IPS-18c (cell line): ENCODE results near the gene DDC.
"Not testable (repeated sequence)": the region's sequence is repeated elsewhere in the genome, so short reads cannot be mapped to it uniquely, and the experiment has no call there.

Experiments
- H3K4me3 ChIP-seq: 2 replicates; pipeline ENCODE4 v1.7.0; 2013; ENCODE audit warnings: low read depth, mild to moderate bottlenecking, low read length, moderate library complexity; ENCODE audit not compliant: insufficient read depth
- H3K9me3 ChIP-seq: one replicate; pipeline ENCODE4 v1.6.1; 2013; ENCODE audit warnings: mild to moderate bottlenecking, low read length, moderate library complexity; ENCODE audit not compliant: control insufficient read depth, insufficient read depth

The DDC gene

GRCh38 chr7:50461695-50462094, 103.5 kb downstream of the DDC start:
- H3K4me3 ChIP-seq, result no peak overlapping the region
- no peaks in the 10 kb centered on the region for H3K9me3 ChIP-seq

GRCh38 chr7:50459183-50459582, 106.0 kb downstream of the DDC start:
- H3K4me3 ChIP-seq, H3K9me3 ChIP-seq: not testable (repeated sequence)

GRCh38 chr7:50458651-50459050, 106.6 kb downstream of the DDC start:
- not testable (repeated sequence) for H3K4me3 ChIP-seq, H3K9me3 ChIP-seq

GRCh38 chr7:50456371-50457123, 108.7 kb downstream of the DDC start:
- no peaks in the 10 kb centered on the region for H3K9me3 ChIP-seq
- H3K4me3 ChIP-seq, result no peak overlapping the region

GRCh38 chr7:50455658-50456057, 109.5 kb downstream of the DDC start:
- no peak overlapping the region for H3K4me3 ChIP-seq

GRCh38 chr7:50454968-50455367, 110.2 kb downstream of the DDC start:
- peaks cover 2% of the 10 kb centered on the region for H3K9me3 ChIP-seq
- H3K4me3 ChIP-seq, result no peak overlapping the region

More at GRCh38 chr7:50455658-50456057, 109.5 kb downstream of the DDC start:
- peaks cover under 1% of the 10 kb centered on the region for H3K9me3 ChIP-seq

GRCh38 chr7:50450590-50451032, 114.6 kb downstream of the DDC start:
- Histone ChIP-seq H3K4me3 (peak overlapping the region; percentile 59), H3K9me3 (peaks cover 2% of the 10 kb centered on the region)

- H3K4me3 ChIP-seq, result peak within 1 kb of the TSS; percentile 59
- peaks cover 2% of the 10 kb centered on the region for H3K9me3 ChIP-seq
These were observed 115.2 kb downstream of the DDC start, which contains the start of gene FIGNL1 for GRCh38 chr7:50449881-50450589. FIGNL1 (minus strand) TSS chr7:50450350; CDS start chr7:50447287, 3,063 bp downstream.

GRCh38 chr7:50449501-50449880, 115.7 kb downstream of the DDC start:
- Histone ChIP-seq H3K9me3 (peaks cover 2% of the 10 kb centered on the region), H3K4me3 (peak overlapping the region; percentile 59; the same call in 1 of the 2 replicates)

- no peak overlapping the region for H3K4me3 ChIP-seq
- H3K9me3 ChIP-seq, result peaks cover 2% of the 10 kb centered on the region
These were observed 116.4 kb downstream of the DDC start for GRCh38 chr7:50448823-50449222.

GRCh38 chr7:50446542-50446960, 118.7 kb downstream of the DDC start:
- no peak overlapping the region for H3K4me3 ChIP-seq
- H3K9me3 ChIP-seq, result peaks cover 2% of the 10 kb centered on the region

GRCh38 chr7:50436133-50436806, 128.9 kb downstream of the DDC start:
- no peak overlapping the region for H3K4me3 ChIP-seq
- H3K9me3 ChIP-seq, result no peaks in the 10 kb centered on the region

GRCh38 chr7:50431722-50432305, 133.4 kb downstream of the DDC start:
- no peaks in the 10 kb centered on the region for H3K9me3 ChIP-seq

GRCh38 chr7:50431316-50431715, 133.9 kb downstream of the DDC start:
- Histone ChIP-seq H3K4me3 (no peak overlapping the region), H3K9me3 (no peaks in the 10 kb centered on the region)

More at GRCh38 chr7:50431722-50432305, 133.4 kb downstream of the DDC start:
- H3K4me3 ChIP-seq, result no peak overlapping the region

- Histone ChIP-seq H3K4me3 (no peak overlapping the region), H3K9me3 (no peaks in the 10 kb centered on the region)
These were observed 136.3 kb downstream of the DDC start for GRCh38 chr7:50428911-50429310.

- Histone ChIP-seq H3K4me3 (no peak overlapping the region), H3K9me3 (no peaks in the 10 kb centered on the region)
These were observed 137.7 kb downstream of the DDC start for GRCh38 chr7:50427518-50427917.

GRCh38 chr7:50426280-50427045, 138.7 kb downstream of the DDC start:
- no peak overlapping the region for H3K4me3 ChIP-seq
- H3K9me3 ChIP-seq, result no peaks in the 10 kb centered on the region
